GM10266 (cell line): ENCODE measurements around the gene SLCO2B1.

Experiments
- DNase-seq: peaks from one replicate; pipeline ENCODE4 v3.0.0; 2012; ENCODE audit errors: extremely low spot score
- CTCF ChIP-seq: IDR thresholded peaks from 2 replicates; pipeline ENCODE4 v1.5.1; 2012; ENCODE audit warnings: mild to moderate bottlenecking, low read depth; ENCODE audit not compliant: control insufficient read depth, insufficient read depth; ENCODE audit errors: missing control alignments

The SLCO2B1 gene

GRCh38 chr11:75113030-75113429 lies 37.9 kb upstream of the SLCO2B1 start:
- DNase-seq, result no peak
- TF ChIP-seq CTCF, result no peak

GRCh38 chr11:75114465-75114864 lies 36.4 kb upstream of the SLCO2B1 start:
- DNase-seq, result no peak
- no peak for TF ChIP-seq CTCF

GRCh38 chr11:75118577-75118976 lies 32.3 kb upstream of the SLCO2B1 start:
- TF ChIP-seq CTCF, result no peak

GRCh38 chr11:75126564-75126963 lies 24.3 kb upstream of the SLCO2B1 start:
- no peak for TF ChIP-seq CTCF
- no peak for DNase-seq

More at GRCh38 chr11:75118577-75118976, 32.3 kb upstream of the SLCO2B1 start:
- DNase-seq, result no peak

- TF ChIP-seq CTCF, result no peak
- no peak for DNase-seq
These were observed 18.8 kb upstream of the SLCO2B1 start for GRCh38 chr11:75132080-75132479.

GRCh38 chr11:75133976-75134375 lies 16.9 kb upstream of the SLCO2B1 start:
- no peak for TF ChIP-seq CTCF
- no peak for DNase-seq

- no peak for TF ChIP-seq CTCF
- DNase-seq, result no peak
These were observed 15.8 kb upstream of the SLCO2B1 start for GRCh38 chr11:75135021-75135650.
